Muscle of leg (tissue), 11 donors: Measurements from ENCODE around the gene MVB12B. TPM values are rescaled to one million over a fixed set of nuclear protein-coding genes. Genes with fewer than 3 reads are reported as not detected.
A peak's percentile ranks its signal among the peaks of the same experiment; 100 is the strongest.

Experiments
- DNase-seq: peaks from one replicate; pipeline ENCODE4 v3.0.0; 2013
- H3K27ac ChIP-seq: one replicate; pipeline ENCODE4 v1.5.1; 2013; ENCODE audit warnings: mild to moderate bottlenecking, low read length, control low read depth
- H3K27me3 ChIP-seq: one replicate; pipeline ENCODE4 v1.6.1; 2013; ENCODE audit warnings: low read length; ENCODE audit not compliant: control insufficient read depth, insufficient read depth
- H3K36me3 ChIP-seq: one replicate; pipeline ENCODE4 v1.6.1; 2013; ENCODE audit warnings: low read length; ENCODE audit not compliant: control insufficient read depth, insufficient read depth
- H3K4me1 ChIP-seq: one replicate; pipeline ENCODE4 v1.6.1; 2013; ENCODE audit warnings: low read length; ENCODE audit not compliant: control insufficient read depth, insufficient read depth
- H3K4me3 ChIP-seq: one replicate; pipeline ENCODE4 v1.5.1; 2013; ENCODE audit warnings: low read length, control low read depth
- H3K9me3 ChIP-seq: replicated peaks from 2 replicates; pipeline ENCODE4 v1.6.1; 2013; ENCODE audit warnings: low read depth, low read length; ENCODE audit not compliant: control insufficient read depth
- WGBS: methylation state at CpG from one replicate; pipeline ENCODE4 v1.1.5; 2013; ENCODE audit warnings: missing lambda C conversion rate; ENCODE audit not compliant: insufficient coverage; 5-methylcytosine and 5-hydroxymethylcytosine counted together
- polyA plus RNA-seq, 8 donors: library from polyadenylated mRNA; unstranded; fragments of 120-200 nt; gene quantifications; one replicate each; pipeline versions ENCODE4 v1.2.1 to v1.2.3, GENCODE V29; 2013; ENCODE audit warnings: inconsistent platforms in 1 of 8, low replicate concordance in 1 of 8; ENCODE audit not compliant: insufficient read length in 8 of 8, insufficient read depth in 1 of 8
- total RNA-seq: library from RNA; stranded (reverse); fragments of 120-200 nt; gene quantifications from one replicate; pipeline ENCODE4 v1.2.4, GENCODE V29; 2013

The MVB12B gene
- total and polyA plus RNA-seq, 9 donors: 11.3 to 16.7 (median 15.4) TPM

- H3K9me3 ChIP-seq: no peaks in the 10 kb centered on the region
- H3K27me3 ChIP-seq: no peaks in the 10 kb centered on the region
- no peak overlapping the region for H3K27ac ChIP-seq
- no peak overlapping the region for H3K4me3 ChIP-seq
- no peak for DNase-seq
- H3K36me3 ChIP-seq: peaks cover 60% of the 10 kb centered on the region
- WGBS: 62% methylated on average over 2 of the region's 6 CpGs
- peaks cover 41% of the 10 kb centered on the region for H3K4me1 ChIP-seq
Measured at GRCh38 chr9:126393876-126394275, 67.2 kb downstream of the MVB12B start.

GRCh38 chr9:126394802-126395201 lies 68.2 kb downstream of the MVB12B start:
- no peak for DNase-seq
- H3K4me3 ChIP-seq: no peak overlapping the region
- H3K27me3 ChIP-seq: no peaks in the 10 kb centered on the region
- WGBS: 83% methylated on average over 8 of the region's 9 CpGs
- no peaks in the 10 kb centered on the region for H3K9me3 ChIP-seq
- H3K27ac ChIP-seq: no peak overlapping the region
- H3K4me1 ChIP-seq: peaks cover 33% of the 10 kb centered on the region
- H3K36me3 ChIP-seq: peaks cover 62% of the 10 kb centered on the region

DNA sequence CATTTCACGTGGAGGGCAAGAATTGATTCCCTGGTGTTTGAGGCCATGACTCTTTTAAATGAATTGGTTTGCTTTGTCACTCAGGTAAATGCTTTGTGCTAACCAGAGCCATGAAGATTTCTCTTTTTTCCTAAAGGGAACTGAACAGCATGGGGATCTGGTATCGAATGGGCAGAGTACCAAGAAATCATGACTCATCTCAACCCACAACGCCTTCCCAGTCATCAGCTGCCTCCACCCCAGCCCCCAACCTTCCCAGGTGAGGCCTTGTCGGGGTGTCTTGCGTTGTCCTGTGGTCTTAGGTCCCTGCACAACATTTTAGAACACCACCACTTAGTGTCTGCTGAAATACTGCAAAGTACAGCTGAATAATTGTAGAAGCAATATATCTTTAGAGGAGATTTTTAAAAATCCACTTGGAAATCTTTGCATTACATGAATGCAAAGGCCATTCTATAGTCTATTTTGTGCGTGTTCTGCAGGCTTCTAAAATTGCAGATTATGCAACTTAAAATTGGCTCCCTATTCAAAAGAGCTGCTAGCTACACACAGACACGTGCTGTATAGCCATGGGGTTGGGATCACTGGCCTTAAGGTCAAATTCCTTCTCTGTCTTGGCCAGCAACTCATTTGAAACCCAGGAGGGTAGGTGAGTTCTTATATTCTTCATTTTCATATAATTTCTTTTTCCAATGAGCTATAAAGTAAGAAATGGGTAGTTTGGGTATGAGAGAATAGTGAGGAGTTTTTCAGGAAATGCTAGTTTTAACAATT lies 69.0 kb downstream of the MVB12B start:
- WGBS: 66% methylated on average over 4 of the region's 7 CpGs
- peaks cover 63% of the 10 kb centered on the region for H3K36me3 ChIP-seq

DNA sequence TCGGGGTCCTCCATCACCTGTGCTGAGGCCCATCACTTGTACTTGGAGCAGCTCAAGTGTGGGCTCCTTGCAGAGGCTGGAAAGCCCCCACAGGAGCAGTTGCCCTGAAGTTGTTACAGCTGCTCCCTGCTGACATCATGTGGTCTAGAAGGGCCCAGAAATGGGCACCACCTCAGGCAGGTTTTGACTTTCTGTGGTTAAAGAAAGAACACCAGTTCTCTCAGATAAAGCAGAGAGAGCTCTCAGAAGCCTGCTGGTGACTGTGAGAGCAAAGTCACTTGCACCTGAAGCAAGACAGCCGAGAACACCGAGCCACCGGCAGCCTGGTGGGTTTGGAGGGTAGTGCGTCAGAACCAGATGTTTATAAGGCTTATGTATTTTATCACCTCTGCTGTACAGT lies 70.4 kb downstream of the MVB12B start:
- peaks cover 18% of the 10 kb centered on the region for H3K4me1 ChIP-seq
- no peak for DNase-seq
- H3K27ac ChIP-seq: no peak overlapping the region
- H3K4me3 ChIP-seq: no peak overlapping the region
- WGBS: 90% methylated on average over 1 of the region's 5 CpGs
- H3K9me3 ChIP-seq: no peaks in the 10 kb centered on the region
- H3K27me3 ChIP-seq: no peaks in the 10 kb centered on the region
- peaks cover 63% of the 10 kb centered on the region for H3K36me3 ChIP-seq

More for the DNA sequence above, 69.0 kb downstream of the MVB12B start:
- DNase-seq: no peak
- Histone ChIP-seq H3K4me1 (peaks cover 27% of the 10 kb centered on the region), H3K27ac (no peak overlapping the region), H3K27me3 (no peaks in the 10 kb centered on the region), H3K4me3 (no peak overlapping the region), H3K9me3 (no peaks in the 10 kb centered on the region)

DNA sequence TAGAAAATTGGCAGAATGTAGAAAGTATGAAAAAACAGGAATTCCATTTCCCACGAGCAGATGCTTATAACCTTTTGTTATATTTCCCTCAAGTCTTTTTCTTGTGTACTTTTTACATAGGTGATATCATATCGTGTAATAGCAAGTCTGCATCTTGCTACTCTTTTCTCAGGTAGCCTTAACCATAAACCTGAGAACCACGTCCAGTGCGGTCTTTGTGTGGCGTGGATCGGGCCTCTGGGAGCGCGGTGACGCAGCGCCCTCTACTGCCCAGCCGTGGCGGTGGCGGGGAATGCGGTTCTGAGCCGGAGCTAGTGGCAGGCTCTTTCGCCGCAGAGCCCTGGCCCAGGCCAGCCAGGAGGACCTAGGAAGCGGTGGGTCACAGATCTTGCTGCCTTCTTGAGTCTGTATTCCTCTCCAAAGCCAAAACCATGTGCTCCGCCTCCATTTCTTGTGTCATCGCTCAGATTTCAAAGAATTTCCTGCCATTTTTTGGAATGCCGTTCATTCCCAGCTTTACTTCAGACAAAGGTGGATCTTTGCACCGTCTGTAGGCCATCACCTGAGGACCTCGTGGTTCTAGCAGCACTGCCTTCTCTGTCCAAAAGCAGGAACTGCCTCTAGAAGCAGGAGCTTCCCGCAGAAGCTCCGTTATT lies 71.9 kb downstream of the MVB12B start:
- Histone ChIP-seq H3K36me3 (peaks cover 64% of the 10 kb centered on the region), H3K27me3 (no peaks in the 10 kb centered on the region), H3K27ac (no peak overlapping the region), H3K4me3 (no peak overlapping the region), H3K9me3 (no peaks in the 10 kb centered on the region), H3K4me1 (peaks cover 6% of the 10 kb centered on the region)
- DNase-seq: peak; percentile 80
- 10% methylated on average over 21 of the region's 25 CpGs for WGBS

- DNase-seq: no peak
- Histone ChIP-seq H3K27ac (no peak overlapping the region), H3K4me1 (peaks cover 6% of the 10 kb centered on the region), H3K36me3 (peaks cover 61% of the 10 kb centered on the region), H3K4me3 (no peak overlapping the region), H3K9me3 (no peaks in the 10 kb centered on the region), H3K27me3 (no peaks in the 10 kb centered on the region)
- whole genome bisulfite sequencing: 89% methylated on average over 7 of the region's 8 CpGs
Measured at GRCh38 chr9:126399251-126399650, 72.6 kb downstream of the MVB12B start.

DNA sequence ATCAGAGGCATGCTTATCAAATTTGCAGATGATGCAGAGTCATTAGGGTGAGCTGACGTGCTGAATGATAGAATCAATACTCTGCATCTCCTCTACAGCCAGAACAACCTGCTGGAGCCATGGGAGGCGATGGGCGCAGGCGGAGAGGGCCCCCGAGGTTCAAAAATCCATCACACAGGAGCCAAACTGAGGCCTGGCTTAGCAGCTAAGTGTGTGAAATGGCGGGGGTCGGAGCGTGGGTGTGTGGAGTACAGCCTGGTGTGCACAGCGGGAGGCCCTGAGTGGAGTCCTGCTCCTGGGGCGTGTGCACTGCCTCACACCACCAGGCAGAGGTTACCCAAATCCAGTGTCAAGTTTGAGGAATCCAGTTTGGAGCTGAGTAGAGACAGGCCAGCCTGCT lies 73.2 kb downstream of the MVB12B start:
- H3K36me3 ChIP-seq: peaks cover 57% of the 10 kb centered on the region
- no peak for DNase-seq
- H3K27me3 ChIP-seq: no peaks in the 10 kb centered on the region
- H3K9me3 ChIP-seq: no peaks in the 10 kb centered on the region
- H3K4me1 ChIP-seq: peaks cover 6% of the 10 kb centered on the region
- 96% methylated on average over 5 of the region's 10 CpGs for WGBS
- H3K27ac ChIP-seq: no peak overlapping the region
- no peak overlapping the region for H3K4me3 ChIP-seq

DNA sequence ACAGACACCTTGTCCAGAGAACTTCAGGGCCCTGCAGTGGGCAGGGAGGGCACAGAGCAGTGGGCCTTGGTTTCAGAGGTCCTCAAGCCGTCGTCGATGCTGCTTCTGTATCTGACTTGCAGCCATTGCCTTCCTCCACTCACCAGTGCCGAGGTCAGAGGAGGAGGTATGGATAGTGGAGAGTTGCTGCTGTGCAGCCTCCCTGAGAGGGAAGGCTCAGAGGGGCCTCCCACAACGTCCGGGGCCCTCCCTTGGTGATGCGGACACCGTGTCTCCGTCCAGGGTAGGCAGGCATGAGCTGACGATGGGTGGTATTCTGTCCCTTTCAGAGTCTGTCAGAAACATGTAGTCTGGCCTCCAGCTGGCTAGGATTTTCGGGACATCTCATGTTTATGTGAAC lies 73.9 kb downstream of the MVB12B start:
- WGBS: 50% methylated on average over 7 of the region's 11 CpGs
- Histone ChIP-seq H3K4me3 (no peak overlapping the region), H3K36me3 (peaks cover 50% of the 10 kb centered on the region), H3K9me3 (no peaks in the 10 kb centered on the region), H3K4me1 (peaks cover 6% of the 10 kb centered on the region), H3K27ac (peak overlapping the region; percentile 13), H3K27me3 (no peaks in the 10 kb centered on the region)
- no peak for DNase-seq

- H3K9me3 ChIP-seq: no peaks in the 10 kb centered on the region
- no peak for DNase-seq
Measured at GRCh38 chr9:126401107-126401506, 74.5 kb downstream of the MVB12B start.

GRCh38 chr9:126401581-126401980 lies 75.0 kb downstream of the MVB12B start:
- H3K36me3 ChIP-seq: peaks cover 41% of the 10 kb centered on the region
- DNase-seq: no peak
- H3K27me3 ChIP-seq: no peaks in the 10 kb centered on the region
- WGBS: 72% methylated on average over 10 of the region's 12 CpGs
- H3K4me1 ChIP-seq: peaks cover 6% of the 10 kb centered on the region
- H3K9me3 ChIP-seq: no peaks in the 10 kb centered on the region
- no peak overlapping the region for H3K4me3 ChIP-seq
- H3K27ac ChIP-seq: no peak overlapping the region

More at GRCh38 chr9:126401107-126401506, 74.5 kb downstream of the MVB12B start:
- no peak overlapping the region for H3K4me3 ChIP-seq
- 47% methylated on average over 6 of the region's 6 CpGs for WGBS
- H3K36me3 ChIP-seq: peaks cover 46% of the 10 kb centered on the region
- peaks cover 6% of the 10 kb centered on the region for H3K4me1 ChIP-seq
- H3K27ac ChIP-seq: peak overlapping the region; percentile 13
- no peaks in the 10 kb centered on the region for H3K27me3 ChIP-seq
